CD4-positive, alpha-beta T cell (primary cell): Measurements from ENCODE around the gene AMIGO2. TPM values are rescaled to one million over a fixed set of nuclear protein-coding genes. Genes with fewer than 3 reads are reported as not detected.

ENCODE experiments used
- ATAC-seq: fragments of 200-7000 bp; cut with Tn5 transposase; one replicate; pipeline ENCODE4 v1.10.0; 2022; ENCODE audit warnings: mild to moderate bottlenecking; ENCODE audit not compliant: poor library complexity
- CTCF ChIA-PET: fragments of 350-600 bp; sonication (Branson Sonifier 250); formaldehyde crosslinking; loops from one replicate; lab custom pipeline; 2021; ENCODE audit warnings: antibody characterized with exemption, inconsistent platforms; lab: Charles Lee
- POLR2A ChIA-PET: fragments of 350-600 bp; sonication (Branson Sonifier 250); formaldehyde crosslinking; loops from one replicate; lab custom pipeline; 2021; ENCODE audit warnings: antibody characterized with exemption, inconsistent platforms; lab: Charles Lee
- DNase-seq, 14 experiments: peaks; one replicate each; pipeline ENCODE4 v3.0.0-alpha.2; 2013 to 2020; ENCODE audit warnings: mixed read lengths in 2 of 14
- H3K27ac ChIP-seq, 2 donors: one replicate each; pipeline versions ENCODE4 v1.5.1 to v1.7.0; 2013; ENCODE audit warnings: low read length in 2 of 2, low read depth in 1 of 2, mild to moderate bottlenecking in 1 of 2
- H3K27me3 ChIP-seq, 2 experiments: 1 replicate in 1 of 2; 2 replicates in 1 of 2; pipeline versions ENCODE4 v1.6.1 to v1.7.0; 2013; ENCODE audit warnings: low read length in 2 of 2, control low read depth in 1 of 2, mild to moderate bottlenecking in 1 of 2, moderate library complexity in 1 of 2; ENCODE audit not compliant: insufficient read depth in 2 of 2, control insufficient read depth in 1 of 2
- H3K36me3 ChIP-seq: one replicate; pipeline ENCODE4 v1.6.1; 2013; ENCODE audit warnings: low read length, control low read depth; ENCODE audit not compliant: insufficient read depth
- H3K4me1 ChIP-seq: one replicate; pipeline ENCODE4 v1.6.1; 2013; ENCODE audit warnings: low read length, control low read depth; ENCODE audit not compliant: insufficient read depth
- H3K4me3 ChIP-seq: one replicate; pipeline ENCODE4 v1.5.1; 2013; ENCODE audit warnings: mild to moderate bottlenecking, low read length, moderate library complexity
- H3K9me3 ChIP-seq, 2 experiments: 1 replicate in 1 of 2; 2 replicates in 1 of 2; pipeline versions ENCODE4 v1.6.1 to v1.7.0; 2013; ENCODE audit warnings: low read length in 2 of 2, mild to moderate bottlenecking in 2 of 2, control low read depth in 1 of 2, moderate library complexity in 1 of 2; ENCODE audit not compliant: control insufficient read depth in 1 of 2, insufficient read depth in 1 of 2
- H3K27ac Mint-ChIP-seq: one replicate; pipeline ENCODE4 v1.8.0; 2020; ENCODE audit warnings: mixed read lengths
- H3K27me3 Mint-ChIP-seq: one replicate; pipeline ENCODE4 v1.8.0; 2021; ENCODE audit warnings: mixed read lengths
- H3K36me3 Mint-ChIP-seq: one replicate; pipeline ENCODE4 v1.8.0; 2021; ENCODE audit warnings: low read depth, mixed read lengths
- H3K4me1 Mint-ChIP-seq: one replicate; pipeline ENCODE4 v1.8.0; 2021; ENCODE audit warnings: low read depth, mixed read lengths
- H3K4me3 Mint-ChIP-seq: one replicate; pipeline ENCODE4 v1.8.0; 2020; ENCODE audit warnings: mild to moderate bottlenecking, mixed read lengths
- H3K9me3 Mint-ChIP-seq: one replicate; pipeline ENCODE4 v1.8.0; 2020; ENCODE audit warnings: mixed read lengths
- intact Hi-C, 2 experiments: fragments of 100-400 bp; cut with DNase I in 1 of 2; cut with micrococcal nuclease in 1 of 2; formaldehyde crosslinking; loops; one replicate each; pipeline versions ENCODE4 v1.15.1 to v1.9.0; 2023 to 2025; cut with DNase I, micrococcal nuclease
- total RNA-seq, 174 experiments: library from RNA in 2 of 174; stranded (reverse) in 2 of 174; gene quantifications; one replicate each; pipeline ENCODE4 v1.2.3 and lab custom pipeline; 2021 to 2026
- TF ChIP-seq, protein P1 (sequence below): fragments of 200-600 bp; IDR thresholded peaks from one replicate; pipeline ENCODE4 v1.8.0; 2022; ENCODE audit warnings: antibody characterized with exemption, mild to moderate bottlenecking

AMIGO2 gene
- total RNA-seq, 2 experiments from 2014 or later: 9.7 to 10.1 TPM

- ATAC-seq: no peak
- Mint-ChIP-seq H3K9me3 (no peaks in the 10 kb centered on the region), H3K27ac (no peak overlapping the region), H3K36me3 (peaks cover 44% of the 10 kb centered on the region), H3K4me1 (peaks cover 16% of the 10 kb centered on the region), H3K27me3 (no peaks in the 10 kb centered on the region), H3K4me3 (no peak overlapping the region)
- Histone ChIP-seq H3K36me3 (no peaks in the 10 kb centered on the region), H3K27ac (no peak overlapping the region), H3K27me3 (no peaks in the 10 kb centered on the region), H3K4me3 (no peak overlapping the region), H3K4me1 (no peaks in the 10 kb centered on the region), H3K9me3 (no peaks in the 10 kb centered on the region)
- ChIA-PET CTCF (no interaction called here), POLR2A (no interaction called here)
- TF ChIP-seq, protein P1, sequence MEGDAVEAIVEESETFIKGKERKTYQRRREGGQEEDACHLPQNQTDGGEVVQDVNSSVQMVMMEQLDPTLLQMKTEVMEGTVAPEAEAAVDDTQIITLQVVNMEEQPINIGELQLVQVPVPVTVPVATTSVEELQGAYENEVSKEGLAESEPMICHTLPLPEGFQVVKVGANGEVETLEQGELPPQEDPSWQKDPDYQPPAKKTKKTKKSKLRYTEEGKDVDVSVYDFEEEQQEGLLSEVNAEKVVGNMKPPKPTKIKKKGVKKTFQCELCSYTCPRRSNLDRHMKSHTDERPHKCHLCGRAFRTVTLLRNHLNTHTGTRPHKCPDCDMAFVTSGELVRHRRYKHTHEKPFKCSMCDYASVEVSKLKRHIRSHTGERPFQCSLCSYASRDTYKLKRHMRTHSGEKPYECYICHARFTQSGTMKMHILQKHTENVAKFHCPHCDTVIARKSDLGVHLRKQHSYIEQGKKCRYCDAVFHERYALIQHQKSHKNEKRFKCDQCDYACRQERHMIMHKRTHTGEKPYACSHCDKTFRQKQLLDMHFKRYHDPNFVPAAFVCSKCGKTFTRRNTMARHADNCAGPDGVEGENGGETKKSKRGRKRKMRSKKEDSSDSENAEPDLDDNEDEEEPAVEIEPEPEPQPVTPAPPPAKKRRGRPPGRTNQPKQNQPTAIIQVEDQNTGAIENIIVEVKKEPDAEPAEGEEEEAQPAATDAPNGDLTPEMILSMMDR: no peak
- intact Hi-C loops: no loop called here
- DNase-seq: no peak
These were observed 44.0 kb upstream of the AMIGO2 start for GRCh38 chr12:47123730-47124129.

GRCh38 chr12:47122602-47123001 is 42.8 kb upstream of the AMIGO2 start:
- H3K36me3 Mint-ChIP-seq: peaks cover 46% of the 10 kb centered on the region

GRCh38 chr12:47121146-47121545 is 41.4 kb upstream of the AMIGO2 start:
- Mint-ChIP-seq H3K4me3 (no peak overlapping the region), H3K4me1 (peaks cover 16% of the 10 kb centered on the region), H3K36me3 (peaks cover 56% of the 10 kb centered on the region), H3K27ac (no peak overlapping the region), H3K9me3 (no peaks in the 10 kb centered on the region), H3K27me3 (no peaks in the 10 kb centered on the region)
- Histone ChIP-seq H3K27me3 (no peaks in the 10 kb centered on the region), H3K36me3 (no peaks in the 10 kb centered on the region), H3K4me1 (no peaks in the 10 kb centered on the region), H3K27ac (no peak overlapping the region), H3K9me3 (no peaks in the 10 kb centered on the region), H3K4me3 (no peak overlapping the region)
- intact Hi-C loops: no loop called here
- no peak for DNase-seq
- ChIA-PET CTCF (interaction anchor here (0.7 to 1.6 kb wide), 2 partner anchors 43 to 1155 kb away, joined by 3 to 4 read pairs; no protein-coding TSS in a partner anchor), POLR2A (no interaction called here)
- ATAC-seq: no peak
- TF ChIP-seq, protein P1: no peak

More at GRCh38 chr12:47122602-47123001, 42.8 kb upstream of the AMIGO2 start:
- no peak for DNase-seq
- H3K4me3 ChIP-seq: no peak overlapping the region
- intact Hi-C loops: no loop called here
- Mint-ChIP-seq H3K27ac (peak overlapping the region; percentile 6), H3K27me3 (no peaks in the 10 kb centered on the region), H3K9me3 (no peaks in the 10 kb centered on the region), H3K4me3 (no peak overlapping the region), H3K4me1 (peaks cover 16% of the 10 kb centered on the region)
- CTCF ChIA-PET: no interaction called here
- POLR2A ChIA-PET: no interaction called here
- ATAC-seq: no peak
- TF ChIP-seq, protein P1: no peak
- H3K27ac ChIP-seq: no peak overlapping the region
- H3K27me3 ChIP-seq: no peaks in the 10 kb centered on the region
- no peaks in the 10 kb centered on the region for H3K4me1 ChIP-seq
- no peaks in the 10 kb centered on the region for H3K36me3 ChIP-seq
- H3K9me3 ChIP-seq: no peaks in the 10 kb centered on the region
